ENCODE data around the gene PACRG. TPM values are rescaled to one million over a fixed set of nuclear protein-coding genes. Genes with fewer than 3 reads are reported as not detected.
A peak's percentile ranks its signal among the peaks of the same experiment; 100 is the strongest.

The PACRG gene
- total and polyA plus RNA-seq, 2 experiments from 2014 or later, result not detected

- Histone ChIP-seq H3K79me2 (ENCODE audit: insufficient read depth) (no peaks in the 10 kb centered on the region), H3K9ac (no peak overlapping the region), H3F3A (ENCODE audit: insufficient read depth) (no peaks in the 10 kb centered on the region), H3K9me3 (ENCODE audit: low read depth) (no peaks in the 10 kb centered on the region), H4K20me1 (ENCODE audit: insufficient read depth) (no peaks in the 10 kb centered on the region), H3K36me3 (ENCODE audit: low read depth) (no peaks in the 10 kb centered on the region), H3K4me3 (no peak overlapping the region), H3K4me1 (ENCODE audit: insufficient read depth) (no peaks in the 10 kb centered on the region), H2AFZ (no peak overlapping the region), H3K27ac (no peak overlapping the region), H3K4me2 (ENCODE audit: unreplicated experiment) (no peak overlapping the region), H3K27me3 (replicated peaks; ENCODE audit: insufficient read depth) (no peaks in the 10 kb centered on the region), H3K9me2 (ENCODE audit: insufficient read depth) (no peaks in the 10 kb centered on the region)
- 30 to 45% methylated on average over 2 of the region's 2 CpGs for WGBS, 2 experiments (ENCODE audit: low coverage in 1 of 2, low lambda C conversion rate in 2 of 2, missing lambda C conversion rate in 2 of 2)
- in situ Hi-C loops (cut with MboI), result no loop called here
- DNase-seq, result peak; percentile 7
- no peak for TF ChIP-seq EZH2phosphoT487 (IDR thresholded peaks at IDR 0.05; ENCODE audit: insufficient read depth, low read depth)
Measured at GRCh38 chr6:163132050-163132750, 404.4 kb downstream of the PACRG start.

DNA sequence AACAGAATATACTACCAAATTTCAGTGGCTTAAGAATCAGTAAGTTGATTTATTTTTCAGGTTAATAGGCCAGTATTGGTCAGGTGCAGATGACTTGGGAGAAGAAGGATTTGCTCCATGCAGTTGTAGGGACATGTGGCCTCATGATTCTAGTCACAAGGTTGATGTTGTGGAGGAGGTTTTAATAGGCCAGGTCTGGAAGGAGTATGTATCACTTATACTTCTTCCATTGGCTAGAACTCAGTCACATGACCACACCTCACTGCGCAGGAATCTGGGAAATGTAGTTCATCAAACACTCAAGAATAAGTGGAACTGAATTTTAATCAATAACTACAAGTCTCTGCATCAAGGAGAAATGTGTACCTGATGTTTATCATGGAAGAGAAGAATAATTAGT is 405.2 kb downstream of the PACRG start:
- no peaks in the 10 kb centered on the region for H3F3A ChIP-seq (ENCODE audit: insufficient read depth)
- H3K4me2 ChIP-seq (ENCODE audit: unreplicated experiment), result no peak overlapping the region
- H3K4me3 ChIP-seq, result no peak overlapping the region
- WGBS, 2 experiments (ENCODE audit: low coverage in 1 of 2, low lambda C conversion rate in 2 of 2, missing lambda C conversion rate in 2 of 2), result 41 to 48% methylated on average over 1 of the region's 1 CpG
- no peaks in the 10 kb centered on the region for H3K36me3 ChIP-seq (ENCODE audit: low read depth)
- no peaks in the 10 kb centered on the region for H3K79me2 ChIP-seq (ENCODE audit: insufficient read depth)
- H2AFZ ChIP-seq, result no peak overlapping the region
- H3K9ac ChIP-seq, result no peak overlapping the region
- H3K9me2 ChIP-seq (ENCODE audit: insufficient read depth), result no peaks in the 10 kb centered on the region
- no peak for DNase-seq
- H3K27ac ChIP-seq, result no peak overlapping the region
- TF ChIP-seq EZH2 (IDR thresholded peaks at IDR 0.05; ENCODE audit: insufficient read depth, poor library complexity, severe bottlenecking), result no peak
- no peak for TF ChIP-seq EZH2phosphoT487 (IDR thresholded peaks at IDR 0.05; ENCODE audit: insufficient read depth, low read depth)
- H3K4me1 ChIP-seq (ENCODE audit: insufficient read depth), result no peaks in the 10 kb centered on the region
- no peaks in the 10 kb centered on the region for H4K20me1 ChIP-seq (ENCODE audit: insufficient read depth)
- H3K27me3 ChIP-seq (replicated peaks; ENCODE audit: insufficient read depth), result no peaks in the 10 kb centered on the region
- in situ Hi-C loops (cut with MboI), result no loop called here
- no peaks in the 10 kb centered on the region for H3K9me3 ChIP-seq (ENCODE audit: low read depth)

DNA sequence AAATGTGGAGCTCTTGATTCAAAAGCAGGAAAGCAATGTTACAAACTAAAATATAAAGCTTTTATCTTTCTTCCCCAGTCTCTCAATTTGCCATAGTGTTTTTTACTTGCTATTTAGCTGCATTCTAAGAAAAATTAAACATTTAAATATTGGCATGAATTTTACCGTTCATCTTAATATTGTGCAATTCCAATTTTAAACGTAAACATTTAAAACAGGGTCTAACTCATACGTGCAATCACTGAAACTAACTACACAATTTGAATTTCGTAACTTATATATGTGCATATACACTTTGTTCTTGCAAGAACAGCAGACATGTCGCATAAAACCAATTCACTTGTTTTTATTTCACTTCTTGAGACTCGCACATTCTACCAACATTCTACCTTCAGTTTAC is 405.9 kb downstream of the PACRG start:
- WGBS, 2 experiments (ENCODE audit: low coverage in 1 of 2, low lambda C conversion rate in 2 of 2, missing lambda C conversion rate in 2 of 2), result 61 to 68% methylated on average over 6 of the region's 6 CpGs
- no peak overlapping the region for H3K27ac ChIP-seq

DNA sequence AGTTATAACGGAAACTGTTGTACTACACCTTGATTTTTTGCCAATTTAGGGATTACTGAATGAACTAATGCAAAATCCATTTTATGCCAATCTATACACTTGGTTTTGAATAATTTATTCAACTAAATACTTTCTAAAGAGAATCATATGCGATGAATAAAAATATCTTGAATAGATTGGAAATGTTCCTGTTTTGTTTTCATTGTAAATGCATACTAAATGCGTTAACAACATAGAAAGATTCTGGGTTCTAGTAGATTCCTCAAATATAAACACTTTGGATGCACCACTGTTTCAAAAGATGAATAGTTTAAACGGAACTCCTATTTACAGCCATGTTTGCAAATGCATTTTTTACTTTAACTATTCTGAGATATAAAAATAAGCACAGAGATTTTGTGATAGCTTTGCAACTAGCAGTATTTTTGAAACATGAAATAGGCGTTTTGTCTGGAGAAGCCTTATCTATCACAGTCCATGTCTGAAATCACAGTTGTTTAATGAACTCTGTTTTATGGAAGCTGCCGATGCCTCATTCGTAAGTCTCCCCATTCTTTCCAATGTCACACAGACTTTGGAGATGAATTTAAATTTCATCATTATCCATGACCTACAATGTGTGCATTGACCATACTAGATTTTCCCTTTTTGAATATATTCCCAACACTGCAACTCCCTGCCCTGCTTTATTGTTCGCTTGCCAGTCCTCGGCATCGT is 409.1 kb downstream of the PACRG start:
- H3K36me3 ChIP-seq (ENCODE audit: low read depth), result no peaks in the 10 kb centered on the region
- H3K9me3 ChIP-seq (ENCODE audit: low read depth), result no peaks in the 10 kb centered on the region
- no peak for DNase-seq
- H3K4me2 ChIP-seq (ENCODE audit: unreplicated experiment), result no peak overlapping the region
- H3K27ac ChIP-seq, result no peak overlapping the region
- 56 to 57% methylated on average over 10 of the region's 10 CpGs for WGBS, 2 experiments (ENCODE audit: low coverage in 1 of 2, low lambda C conversion rate in 2 of 2, missing lambda C conversion rate in 2 of 2)
- TF ChIP-seq EZH2phosphoT487 (IDR thresholded peaks at IDR 0.05; ENCODE audit: insufficient read depth, low read depth), result no peak
- H3F3A ChIP-seq (ENCODE audit: insufficient read depth), result no peaks in the 10 kb centered on the region
- no peaks in the 10 kb centered on the region for H3K27me3 ChIP-seq (replicated peaks; ENCODE audit: insufficient read depth)
- no peaks in the 10 kb centered on the region for H3K9me2 ChIP-seq (ENCODE audit: insufficient read depth)
- H3K4me3 ChIP-seq, result no peak overlapping the region
- H2AFZ ChIP-seq, result no peak overlapping the region
- H3K4me1 ChIP-seq (ENCODE audit: insufficient read depth), result no peaks in the 10 kb centered on the region
- H3K9ac ChIP-seq, result no peak overlapping the region
- H4K20me1 ChIP-seq (ENCODE audit: insufficient read depth), result no peaks in the 10 kb centered on the region
- in situ Hi-C loops (cut with MboI), result no loop called here
- H3K79me2 ChIP-seq (ENCODE audit: insufficient read depth), result no peaks in the 10 kb centered on the region

More for the DNA sequence above, 405.9 kb downstream of the PACRG start:
- Histone ChIP-seq H3K4me2 (ENCODE audit: unreplicated experiment) (no peak overlapping the region), H3K27me3 (replicated peaks; ENCODE audit: insufficient read depth) (no peaks in the 10 kb centered on the region), H3K9ac (no peak overlapping the region), H3K36me3 (ENCODE audit: low read depth) (no peaks in the 10 kb centered on the region), H3F3A (ENCODE audit: insufficient read depth) (no peaks in the 10 kb centered on the region), H3K79me2 (ENCODE audit: insufficient read depth) (no peaks in the 10 kb centered on the region), H3K4me3 (no peak overlapping the region), H2AFZ (no peak overlapping the region), H3K9me2 (ENCODE audit: insufficient read depth) (no peaks in the 10 kb centered on the region), H3K4me1 (ENCODE audit: insufficient read depth) (no peaks in the 10 kb centered on the region), H4K20me1 (ENCODE audit: insufficient read depth) (no peaks in the 10 kb centered on the region), H3K9me3 (ENCODE audit: low read depth) (no peaks in the 10 kb centered on the region)
- DNase-seq, result no peak
- in situ Hi-C loops (cut with MboI), result no loop called here
- TF ChIP-seq EZH2 (IDR thresholded peaks at IDR 0.05; ENCODE audit: insufficient read depth, poor library complexity, severe bottlenecking), result no peak
- TF ChIP-seq EZH2phosphoT487 (IDR thresholded peaks at IDR 0.05; ENCODE audit: insufficient read depth, low read depth), result no peak
